GM12878 (cell line): Measurements from ENCODE around the gene ITPR3. TPM values are rescaled to one million over a fixed set of nuclear protein-coding genes. Genes with fewer than 3 reads are reported as not detected.

Experiments used
- ATAC-seq: fragments of 200-7000 bp; cut with Tn5 transposase; 3 replicates; pipeline ENCODE4 v1.9.1; 2020; ENCODE audit warnings: mild to moderate bottlenecking, moderate library complexity
- BruUV-seq: library from RNA; stranded (reverse); fragments of 400-500 nt; replicated peaks from 2 replicates; lab custom pipeline; 2021; lab: Mats Ljungman, UMichigan
- CTCF ChIA-PET: fragments of 300-600 bp; sonication (Branson Sonifier 250); formaldehyde crosslinking; extraction: SDS; loops from one replicate; lab custom pipeline; 2021; ENCODE audit warnings: inconsistent platforms; lab: Yijun Ruan, JAX
- POLR2A ChIA-PET: fragments of 350-600 bp; formaldehyde crosslinking; extraction: SDS; loops from one replicate; lab custom pipeline; 2021; ENCODE audit warnings: inconsistent platforms; lab: Charles Lee
- RAD21 ChIA-PET: fragments of 300-600 bp; sonication (Branson Sonifier 250); formaldehyde crosslinking; loops from one replicate; lab custom pipeline; 2023; ENCODE audit warnings: antibody characterized with exemption; ENCODE audit not compliant: unreplicated experiment; lab: Charles Lee
- SMC1A ChIA-PET: fragments of 300-600 bp; sonication (Branson Sonifier 250); formaldehyde crosslinking; loops from one replicate; lab custom pipeline; 2023; ENCODE audit not compliant: unreplicated experiment, uncharacterized antibody; lab: Charles Lee
- DNase-seq: peaks from one replicate; pipeline ENCODE4 v3.0.0-alpha.2; 2011; ENCODE audit warnings: low read depth, low spot score
- FAIRE-seq: peaks from 3 replicates; lab custom pipeline; 2011; peaks lifted over from hg19 to GRCh38; lab: Jason Lieb, UNC
- H2AFZ ChIP-seq: 2 replicates; pipeline ENCODE4 v1.6.0; 2011; ENCODE audit warnings: low read depth, low read length, control low read depth; ENCODE audit not compliant: control insufficient read depth
- H3K27ac ChIP-seq: 2 replicates; pipeline ENCODE4 v1.5.1; 2011; ENCODE audit warnings: control low read depth; ENCODE audit not compliant: control insufficient read depth, insufficient read depth
- H3K27me3 ChIP-seq, 2 experiments: replicated peaks in 1 of 2; 2 replicates each; pipeline versions ENCODE4 v1.6.0 to v1.6.1; 2011; ENCODE audit warnings: low read length in 1 of 2; ENCODE audit not compliant: control insufficient read depth in 2 of 2, insufficient read depth in 2 of 2
- H3K36me3 ChIP-seq, 2 experiments: 2 replicates each; pipeline ENCODE4 v1.5.1; 2011; ENCODE audit warnings: low read length in 1 of 2; ENCODE audit not compliant: control insufficient read depth in 2 of 2, insufficient read depth in 2 of 2
- H3K4me1 ChIP-seq: 2 replicates; pipeline ENCODE4 v1.6.1; 2011; ENCODE audit warnings: mild to moderate bottlenecking, low read length, moderate library complexity, mixed read lengths; ENCODE audit not compliant: control insufficient read depth, insufficient read depth
- H3K4me2 ChIP-seq: 2 replicates; pipeline ENCODE4 v1.6.0; 2011; ENCODE audit warnings: control low read depth; ENCODE audit not compliant: control insufficient read depth, insufficient read depth
- H3K4me3 ChIP-seq: fragments of 200-600 bp; sonication (generic); 2 replicates; pipeline ENCODE4 v1.5.1; 2016
- H3K79me2 ChIP-seq: 2 replicates; pipeline ENCODE4 v1.6.0; 2011; ENCODE audit warnings: low read length; ENCODE audit not compliant: control insufficient read depth, insufficient read depth
- H3K9ac ChIP-seq: 2 replicates; pipeline ENCODE4 v1.8.0; 2011; ENCODE audit warnings: low read length, control low read depth, mixed read lengths; ENCODE audit not compliant: control insufficient read depth, insufficient read depth
- H3K9me3 ChIP-seq: replicated peaks from 3 replicates; pipeline ENCODE4 v1.5.1; 2011; ENCODE audit warnings: mild to moderate bottlenecking, low read length; ENCODE audit not compliant: control insufficient read depth, insufficient read depth
- H4K20me1 ChIP-seq: 2 replicates; pipeline ENCODE4 v1.6.0; 2011; ENCODE audit not compliant: control insufficient read depth, insufficient read depth
- DPF2 ChIP-seq: fragments of 450-650 bp; IDR thresholded peaks from 2 replicates; pipeline ENCODE4 v1.6.1; 2017; ENCODE audit warnings: mild to moderate bottlenecking
- E2F4 ChIP-seq: IDR thresholded peaks from 2 replicates; pipeline ENCODE4 v1.6.1; 2012; ENCODE audit warnings: low read depth, low read length, improper control_type of control experiment
- IKZF2 ChIP-seq, 2 experiments: fragments of 450-650 bp; IDR thresholded peaks; 2 replicates each; pipeline ENCODE4 v1.6.1; 2017; ENCODE audit warnings: mild to moderate bottlenecking in 2 of 2, moderate library complexity in 2 of 2
- KLF5 ChIP-seq: fragments of 450-650 bp; IDR thresholded peaks from 2 replicates; pipeline ENCODE4 v1.6.1; 2014; ENCODE audit warnings: mild to moderate bottlenecking; ENCODE audit not compliant: partially characterized antibody
- RBBP5 ChIP-seq: fragments of 200-600 bp; sonication (generic); conservative IDR thresholded peaks from 2 replicates; pipeline ENCODE4 v1.6.1; 2016
- SRF ChIP-seq, 2 experiments: IDR thresholded peaks; 2 replicates each; pipeline ENCODE4 v1.6.1; 2011; ENCODE audit warnings: low read depth in 2 of 2, low read length in 2 of 2, mild to moderate bottlenecking in 1 of 2, moderate library complexity in 1 of 2
- WGBS: methylation state at CpG from one replicate; pipeline ENCODE4 v1.1.6; 2016; ENCODE audit warnings: low lambda C conversion rate; ENCODE audit not compliant: insufficient replicate concordance, insufficient coverage; ENCODE audit errors: missing lambda C conversion rate; 5-methylcytosine and 5-hydroxymethylcytosine counted together
- in situ Hi-C: fragments of 300-500 bp; cut with MboI; formaldehyde crosslinking; loops from 9 replicates; pipeline ENCODE4 v1.14.3; 2018; ENCODE audit warnings: mixed read lengths
- intact Hi-C: fragments of 100-400 bp; cut with micrococcal nuclease; formaldehyde crosslinking; loops from one replicate; pipeline ENCODE4 v1.14.2; 2022; ENCODE audit not compliant: unreplicated experiment
- polyA plus RNA-seq, 11 experiments: library from polyadenylated mRNA; depleted of rRNA in 4 of 11; unstranded in 6 of 11; stranded (reverse) in 5 of 11; fragments of >200 nt; fragmentation: Nextera tagmentation in 4 of 11; fragmentation: Illumina TruSeq in 1 of 11; extraction: Ambion mirVana in 4 of 11; extraction: Trizol in 1 of 11; gene quantifications; 1 replicate in 1 of 11; 2 replicates in 10 of 11; pipeline versions ENCODE4 v1.2.1 to v1.2.3, GENCODE V29; 2011 to 2016; ENCODE audit warnings: inconsistent platforms in 2 of 11, missing spikeins in 2 of 11, low read depth in 1 of 11
- total RNA-seq, 4 experiments: library from RNA; depleted of rRNA in 3 of 4; stranded (reverse); fragments of >200 nt in 3 of 4; fragmentation: Illumina TruSeq in 1 of 4; extraction: Trizol in 1 of 4; gene quantifications; 2 replicates each; pipeline versions ENCODE4 v1.2.1 to v1.2.3, GENCODE V29; 2013 to 2021
- TF ChIP-seq, protein P1 (sequence below): fragments of 450-650 bp; IDR thresholded peaks from 2 replicates; pipeline ENCODE4 v1.6.1; 2016; ENCODE audit warnings: mild to moderate bottlenecking, moderate library complexity, borderline replicate concordance
- TF ChIP-seq, protein P2 (sequence below): fragments of 450-650 bp; formaldehyde crosslinking; IDR thresholded peaks from 2 replicates; pipeline ENCODE4 v1.4.0; 2020; ENCODE audit warnings: mild to moderate bottlenecking, moderate library complexity
- TF ChIP-seq, protein P3 (sequence below): IDR thresholded peaks from 2 replicates; pipeline ENCODE4 v1.6.1; 2012; ENCODE audit warnings: mild to moderate bottlenecking, low read depth, low read length

The ITPR3 gene
- total and polyA plus RNA-seq, 10 of the 15 experiments (the other 5 are each of a cell fraction or from before 2014, with no cell fraction given): 0.32 to 34.0 (median 11.9) TPM

- TF ChIP-seq, protein P1, sequence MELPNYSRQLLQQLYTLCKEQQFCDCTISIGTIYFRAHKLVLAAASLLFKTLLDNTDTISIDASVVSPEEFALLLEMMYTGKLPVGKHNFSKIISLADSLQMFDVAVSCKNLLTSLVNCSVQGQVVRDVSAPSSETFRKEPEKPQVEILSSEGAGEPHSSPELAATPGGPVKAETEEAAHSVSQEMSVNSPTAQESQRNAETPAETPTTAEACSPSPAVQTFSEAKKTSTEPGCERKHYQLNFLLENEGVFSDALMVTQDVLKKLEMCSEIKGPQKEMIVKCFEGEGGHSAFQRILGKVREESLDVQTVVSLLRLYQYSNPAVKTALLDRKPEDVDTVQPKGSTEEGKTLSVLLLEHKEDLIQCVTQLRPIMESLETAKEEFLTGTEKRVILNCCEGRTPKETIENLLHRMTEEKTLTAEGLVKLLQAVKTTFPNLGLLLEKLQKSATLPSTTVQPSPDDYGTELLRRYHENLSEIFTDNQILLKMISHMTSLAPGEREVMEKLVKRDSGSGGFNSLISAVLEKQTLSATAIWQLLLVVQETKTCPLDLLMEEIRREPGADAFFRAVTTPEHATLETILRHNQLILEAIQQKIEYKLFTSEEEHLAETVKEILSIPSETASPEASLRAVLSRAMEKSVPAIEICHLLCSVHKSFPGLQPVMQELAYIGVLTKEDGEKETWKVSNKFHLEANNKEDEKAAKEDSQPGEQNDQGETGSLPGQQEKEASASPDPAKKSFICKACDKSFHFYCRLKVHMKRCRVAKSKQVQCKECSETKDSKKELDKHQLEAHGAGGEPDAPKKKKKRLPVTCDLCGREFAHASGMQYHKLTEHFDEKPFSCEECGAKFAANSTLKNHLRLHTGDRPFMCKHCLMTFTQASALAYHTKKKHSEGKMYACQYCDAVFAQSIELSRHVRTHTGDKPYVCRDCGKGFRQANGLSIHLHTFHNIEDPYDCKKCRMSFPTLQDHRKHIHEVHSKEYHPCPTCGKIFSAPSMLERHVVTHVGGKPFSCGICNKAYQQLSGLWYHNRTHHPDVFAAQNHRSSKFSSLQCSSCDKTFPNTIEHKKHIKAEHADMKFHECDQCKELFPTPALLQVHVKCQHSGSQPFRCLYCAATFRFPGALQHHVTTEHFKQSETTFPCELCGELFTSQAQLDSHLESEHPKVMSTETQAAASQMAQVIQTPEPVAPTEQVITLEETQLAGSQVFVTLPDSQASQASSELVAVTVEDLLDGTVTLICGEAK: no peak
Measured at GRCh38 chr6:33697845-33698244, 76.7 kb downstream of the ITPR3 start (continued).

DNA sequence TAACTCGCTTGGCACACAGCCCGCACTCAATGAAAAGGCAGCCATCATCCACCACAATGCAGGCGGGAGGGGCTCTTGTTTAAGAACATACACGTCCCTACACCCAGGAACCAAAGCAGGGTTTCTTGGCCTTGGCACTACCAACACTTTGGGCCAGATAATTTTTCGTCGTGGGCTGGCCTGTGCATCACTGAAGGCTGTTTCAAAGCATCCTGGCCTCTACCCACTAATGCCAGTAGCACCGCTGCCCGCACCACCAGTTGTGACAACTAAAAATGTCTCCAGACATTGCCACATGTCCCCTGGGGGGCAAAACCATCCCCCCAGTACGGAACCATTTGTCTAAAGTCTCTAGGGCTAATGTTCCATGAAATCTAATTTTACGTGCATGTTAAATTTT, 77.4 kb downstream of the ITPR3 start:
- 44% methylated on average over 10 of the region's 10 CpGs for WGBS
- no peak overlapping the region for H3K4me3 ChIP-seq
- peaks cover 20% of the 10 kb centered on the region for H3K4me1 ChIP-seq
- FAIRE-seq (no peak), ATAC-seq (no peak), DNase-seq (no peak)
- H4K20me1 ChIP-seq: no peaks in the 10 kb centered on the region
- intact Hi-C loops (no loop called here), in situ Hi-C loops (no loop called here)
- SMC1A ChIA-PET: interaction anchor here (0.8 to 1.2 kb wide), 2 partner anchors 109 to 118 kb away, joined by 3 to 5 read pairs; no protein-coding TSS in a partner anchor
- H3K36me3 ChIP-seq: peaks cover 22 to 29% of the 10 kb centered on the region in 2 experiments
- RAD21 ChIA-PET: no interaction called here
- no peaks in the 10 kb centered on the region for H3K9me3 ChIP-seq
- no peak overlapping the region for H3K27ac ChIP-seq
- no peak overlapping the region for H3K4me2 ChIP-seq
- H3K79me2 ChIP-seq: no peaks in the 10 kb centered on the region
- H3K9ac ChIP-seq: no peak overlapping the region
- POLR2A ChIA-PET: no interaction called here
- no peaks in the 10 kb centered on the region for H3K27me3 ChIP-seq
- no peak overlapping the region for H2AFZ ChIP-seq
- BruUV-seq: no TSS peak
- CTCF ChIA-PET: interaction anchor here (1.1 kb wide), 1 partner anchor 108 kb away, joined by 6 read pairs; no protein-coding TSS in a partner anchor
- no peak for TF ChIP-seq E2F4
- TF ChIP-seq KLF5: no peak
- TF ChIP-seq, protein P2, sequence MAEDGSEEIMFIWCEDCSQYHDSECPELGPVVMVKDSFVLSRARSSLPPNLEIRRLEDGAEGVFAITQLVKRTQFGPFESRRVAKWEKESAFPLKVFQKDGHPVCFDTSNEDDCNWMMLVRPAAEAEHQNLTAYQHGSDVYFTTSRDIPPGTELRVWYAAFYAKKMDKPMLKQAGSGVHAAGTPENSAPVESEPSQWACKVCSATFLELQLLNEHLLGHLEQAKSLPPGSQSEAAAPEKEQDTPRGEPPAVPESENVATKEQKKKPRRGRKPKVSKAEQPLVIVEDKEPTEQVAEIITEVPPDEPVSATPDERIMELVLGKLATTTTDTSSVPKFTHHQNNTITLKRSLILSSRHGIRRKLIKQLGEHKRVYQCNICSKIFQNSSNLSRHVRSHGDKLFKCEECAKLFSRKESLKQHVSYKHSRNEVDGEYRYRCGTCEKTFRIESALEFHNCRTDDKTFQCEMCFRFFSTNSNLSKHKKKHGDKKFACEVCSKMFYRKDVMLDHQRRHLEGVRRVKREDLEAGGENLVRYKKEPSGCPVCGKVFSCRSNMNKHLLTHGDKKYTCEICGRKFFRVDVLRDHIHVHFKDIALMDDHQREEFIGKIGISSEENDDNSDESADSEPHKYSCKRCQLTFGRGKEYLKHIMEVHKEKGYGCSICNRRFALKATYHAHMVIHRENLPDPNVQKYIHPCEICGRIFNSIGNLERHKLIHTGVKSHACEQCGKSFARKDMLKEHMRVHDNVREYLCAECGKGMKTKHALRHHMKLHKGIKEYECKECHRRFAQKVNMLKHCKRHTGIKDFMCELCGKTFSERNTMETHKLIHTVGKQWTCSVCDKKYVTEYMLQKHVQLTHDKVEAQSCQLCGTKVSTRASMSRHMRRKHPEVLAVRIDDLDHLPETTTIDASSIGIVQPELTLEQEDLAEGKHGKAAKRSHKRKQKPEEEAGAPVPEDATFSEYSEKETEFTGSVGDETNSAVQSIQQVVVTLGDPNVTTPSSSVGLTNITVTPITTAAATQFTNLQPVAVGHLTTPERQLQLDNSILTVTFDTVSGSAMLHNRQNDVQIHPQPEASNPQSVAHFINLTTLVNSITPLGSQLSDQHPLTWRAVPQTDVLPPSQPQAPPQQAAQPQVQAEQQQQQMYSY: no peak
- no peak for TF ChIP-seq RBBP5
- no peak for TF ChIP-seq SRF (IDR thresholded peaks at IDR 0.05; ENCODE audit: low read depth in 2 of 2, low read length in 2 of 2)
- TF ChIP-seq, protein P3, sequence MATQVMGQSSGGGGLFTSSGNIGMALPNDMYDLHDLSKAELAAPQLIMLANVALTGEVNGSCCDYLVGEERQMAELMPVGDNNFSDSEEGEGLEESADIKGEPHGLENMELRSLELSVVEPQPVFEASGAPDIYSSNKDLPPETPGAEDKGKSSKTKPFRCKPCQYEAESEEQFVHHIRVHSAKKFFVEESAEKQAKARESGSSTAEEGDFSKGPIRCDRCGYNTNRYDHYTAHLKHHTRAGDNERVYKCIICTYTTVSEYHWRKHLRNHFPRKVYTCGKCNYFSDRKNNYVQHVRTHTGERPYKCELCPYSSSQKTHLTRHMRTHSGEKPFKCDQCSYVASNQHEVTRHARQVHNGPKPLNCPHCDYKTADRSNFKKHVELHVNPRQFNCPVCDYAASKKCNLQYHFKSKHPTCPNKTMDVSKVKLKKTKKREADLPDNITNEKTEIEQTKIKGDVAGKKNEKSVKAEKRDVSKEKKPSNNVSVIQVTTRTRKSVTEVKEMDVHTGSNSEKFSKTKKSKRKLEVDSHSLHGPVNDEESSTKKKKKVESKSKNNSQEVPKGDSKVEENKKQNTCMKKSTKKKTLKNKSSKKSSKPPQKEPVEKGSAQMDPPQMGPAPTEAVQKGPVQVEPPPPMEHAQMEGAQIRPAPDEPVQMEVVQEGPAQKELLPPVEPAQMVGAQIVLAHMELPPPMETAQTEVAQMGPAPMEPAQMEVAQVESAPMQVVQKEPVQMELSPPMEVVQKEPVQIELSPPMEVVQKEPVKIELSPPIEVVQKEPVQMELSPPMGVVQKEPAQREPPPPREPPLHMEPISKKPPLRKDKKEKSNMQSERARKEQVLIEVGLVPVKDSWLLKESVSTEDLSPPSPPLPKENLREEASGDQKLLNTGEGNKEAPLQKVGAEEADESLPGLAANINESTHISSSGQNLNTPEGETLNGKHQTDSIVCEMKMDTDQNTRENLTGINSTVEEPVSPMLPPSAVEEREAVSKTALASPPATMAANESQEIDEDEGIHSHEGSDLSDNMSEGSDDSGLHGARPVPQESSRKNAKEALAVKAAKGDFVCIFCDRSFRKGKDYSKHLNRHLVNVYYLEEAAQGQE: no peak
- no peak for TF ChIP-seq DPF2
- TF ChIP-seq IKZF2 (IDR thresholded peaks at IDR 0.05): no peak
